AG04449 (cell line): ENCODE results near the gene PKD2L1.

Source experiments
- CTCF ChIA-PET: fragments of 350-600 bp; formaldehyde crosslinking; extraction: SDS; loops from one replicate; lab custom pipeline; 2021; ENCODE audit warnings: antibody characterized with exemption; lab: Yijun Ruan, JAX
- POLR2A ChIA-PET: fragments of 400-600, 350-600 bp; formaldehyde crosslinking; extraction: SDS; loops from one replicate; lab custom pipeline; 2020; ENCODE audit warnings: antibody characterized with exemption, inconsistent platforms; lab: Yijun Ruan, JAX
- DNase-seq: peaks from one replicate; pipeline ENCODE4 v3.0.0-alpha.2; 2010; ENCODE audit warnings: low read depth, low spot score
- H3K4me3 ChIP-seq: 2 replicates; pipeline ENCODE4 v1.5.1; 2011; ENCODE audit warnings: low read depth, mild to moderate bottlenecking, control low read depth, low read length
- CTCF ChIP-seq: IDR thresholded peaks from one replicate; pipeline ENCODE4 v1.5.1; 2011; ENCODE audit warnings: mild to moderate bottlenecking, moderate library complexity, low read length, control low read depth, inconsistent platforms; ENCODE audit not compliant: insufficient read depth; ENCODE audit errors: missing control alignments

Gene PKD2L1

DNA sequence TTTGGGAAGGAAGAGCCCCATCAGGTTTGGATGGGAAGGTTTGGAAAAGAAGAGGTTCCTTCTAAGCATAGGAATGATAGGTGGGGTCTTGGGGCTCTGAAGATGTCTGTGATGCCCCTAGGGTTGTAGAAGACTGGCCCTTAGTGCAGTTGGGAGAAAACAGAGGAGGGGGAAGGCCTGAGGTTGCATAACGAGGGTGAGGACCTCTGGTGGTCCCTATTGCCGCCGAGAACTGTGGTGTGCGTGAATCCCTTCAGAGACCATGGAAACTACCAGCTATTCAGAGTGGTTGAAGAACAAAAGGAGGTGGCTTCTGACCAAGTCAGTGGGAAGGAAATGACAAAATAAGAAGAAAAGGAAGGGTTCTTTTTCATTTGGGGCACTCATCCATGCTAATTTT is 3.1 kb upstream of the PKD2L1 start:
- POLR2A ChIA-PET = no interaction called here
- TF ChIP-seq CTCF = no peak
- CTCF ChIA-PET = interaction anchor here (1.1 to 26.3 kb wide), 7 partner anchors 9 to 179 kb away, joined by 3 to 538 read pairs (median 6); partner anchors contain the start of gene SEC31B

GRCh38 chr10:100328198-100328597 is 1.8 kb downstream of the PKD2L1 start:
- POLR2A ChIA-PET = no interaction called here

More for the DNA sequence above, 3.1 kb upstream of the PKD2L1 start:
- DNase-seq = no peak
- no peak overlapping the region for H3K4me3 ChIP-seq

DNA sequence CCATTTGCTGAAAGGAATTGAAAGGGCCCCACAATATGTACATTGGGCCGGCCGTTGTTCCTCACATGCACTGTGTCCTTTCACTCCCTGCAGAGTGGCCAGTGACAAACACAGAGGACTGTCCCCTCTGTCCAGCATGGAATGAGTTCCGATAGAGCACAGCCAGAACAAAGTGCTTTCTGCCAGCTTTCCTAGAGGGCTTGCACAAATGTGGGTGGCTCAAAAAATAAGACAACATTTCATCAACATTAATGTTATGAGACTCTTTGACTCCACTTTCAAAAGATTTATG is 2.4 kb downstream of the PKD2L1 start:
- H3K4me3 ChIP-seq = no peak overlapping the region
- ChIA-PET CTCF (interaction anchor here (4.7 to 26.3 kb wide), 3 partner anchors 14 to 185 kb away, joined by 37 to 538 read pairs (median 138); partner anchors contain the start of gene SEC31B), POLR2A (no interaction called here)
- DNase-seq = no peak
- no peak for TF ChIP-seq CTCF

More at GRCh38 chr10:100328198-100328597, 1.8 kb downstream of the PKD2L1 start:
- H3K4me3 ChIP-seq = no peak overlapping the region
- CTCF ChIA-PET = interaction anchor here (4.7 to 26.3 kb wide), 3 partner anchors 13 to 184 kb away, joined by 37 to 538 read pairs (median 138); partner anchors contain the start of gene SEC31B
- no peak for DNase-seq
- TF ChIP-seq CTCF = no peak

DNA sequence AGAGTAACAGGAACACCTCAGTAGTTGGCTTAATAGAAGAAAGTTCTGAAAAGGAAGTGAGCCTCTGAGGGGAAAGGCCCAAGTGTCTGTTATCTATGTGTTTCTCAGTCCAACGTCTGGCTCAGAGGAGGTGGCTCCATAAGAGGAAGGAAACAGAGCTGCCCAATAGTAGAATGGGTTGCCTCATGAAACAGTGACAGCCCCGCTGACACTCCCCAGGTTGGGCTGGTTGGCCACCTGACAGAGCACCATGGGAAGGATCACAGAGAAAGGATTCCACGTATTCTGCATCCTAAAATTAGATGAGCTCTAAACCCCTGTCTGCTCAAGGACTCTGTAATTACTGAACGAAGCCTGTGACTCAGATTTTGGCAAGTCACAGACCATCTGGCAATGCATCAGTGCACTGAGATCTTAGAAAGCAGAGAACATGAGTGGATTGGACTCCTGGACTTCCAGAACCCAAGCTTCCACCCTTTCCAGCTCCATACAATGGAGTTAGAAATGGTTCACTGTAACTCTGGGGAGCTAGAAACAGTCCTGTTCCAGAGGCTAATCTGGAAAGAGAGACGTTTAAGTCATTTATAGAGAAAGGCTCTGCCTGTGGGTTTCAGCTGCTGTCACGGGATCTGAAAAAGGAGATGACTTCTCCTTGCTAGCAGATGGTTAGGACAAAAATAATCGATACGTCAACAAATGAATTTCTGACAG is 2.9 kb downstream of the PKD2L1 start:
- no peak for TF ChIP-seq CTCF
- ChIA-PET POLR2A (no interaction called here), CTCF (interaction anchor here (4.7 to 26.3 kb wide), 3 partner anchors 14 to 185 kb away, joined by 37 to 538 read pairs (median 138); partner anchors contain the start of gene SEC31B)
- DNase-seq = no peak
- H3K4me3 ChIP-seq = no peak overlapping the region

DNA sequence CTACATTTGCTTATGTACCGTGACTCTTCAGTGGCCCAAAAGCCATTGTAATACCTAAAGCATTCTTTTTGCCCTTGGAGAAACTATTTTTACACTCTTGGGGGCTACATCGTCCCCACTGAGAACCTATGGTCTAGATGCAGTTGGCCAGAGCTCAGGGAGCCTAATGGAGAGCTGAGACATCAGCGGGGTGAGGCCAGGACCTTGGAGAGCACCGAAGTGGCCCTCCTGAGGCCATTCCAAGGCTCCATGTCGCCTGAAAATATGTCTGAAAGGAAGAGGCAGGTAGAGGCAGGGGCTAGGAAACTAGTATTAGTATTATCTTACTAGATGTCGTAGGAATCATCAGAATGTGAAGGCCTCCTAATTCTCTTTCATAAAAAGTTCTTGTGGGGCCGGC is 4.9 kb downstream of the PKD2L1 start:
- POLR2A ChIA-PET = no interaction called here
- no peak for TF ChIP-seq CTCF
- CTCF ChIA-PET = interaction anchor here (4.7 to 12.7 kb wide), 2 partner anchors 16 to 108 kb away, joined by 37 to 138 read pairs; no protein-coding TSS in a partner anchor
- no peak overlapping the region for H3K4me3 ChIP-seq
- DNase-seq = no peak

- ChIA-PET CTCF (interaction anchor here (12.7 kb wide), 1 partner anchor 21 kb away, joined by 138 read pairs; no protein-coding TSS in a partner anchor), POLR2A (no interaction called here)
- no peak for TF ChIP-seq CTCF
- no peak overlapping the region for H3K4me3 ChIP-seq
- DNase-seq = no peak
These were observed 10.2 kb downstream of the PKD2L1 start for GRCh38 chr10:100319707-100320402.
